Hepatocyte (in vitro differentiated cells): Measurements from ENCODE around the gene DSTYK.

Experiments used
- CTCF ChIP-seq: fragments of 200-600 bp; sonication (generic); IDR thresholded peaks from 2 replicates; pipeline ENCODE4 v1.5.1; 2016; ENCODE audit warnings: antibody characterized with exemption, mild to moderate bottlenecking; ENCODE audit not compliant: poor library complexity
- EZH2 ChIP-seq: fragments of 200-600 bp; sonication (generic); IDR thresholded peaks from 2 replicates; pipeline ENCODE4 v1.6.1; 2016; ENCODE audit warnings: antibody characterized with exemption, mild to moderate bottlenecking, borderline replicate concordance
- EZH2phosphoT487 ChIP-seq: fragments of 200-600 bp; sonication (generic); IDR thresholded peaks from one replicate; pipeline ENCODE4 v1.6.1; 2018; ENCODE audit warnings: antibody characterized with exemption, mild to moderate bottlenecking, low read depth, moderate library complexity; ENCODE audit not compliant: unreplicated experiment, severe bottlenecking

- TF ChIP-seq CTCF, result no peak
- TF ChIP-seq EZH2phosphoT487, result no peak
- no peak for TF ChIP-seq EZH2
These were observed 89.0 kb downstream of the DSTYK start for GRCh38 chr1:205122489-205122882.
